ENCODE results near the gene JPH2. TPM values are rescaled to one million over a fixed set of nuclear protein-coding genes. Genes with fewer than 3 reads are reported as not detected.

The JPH2 gene
- total and polyA plus RNA-seq, 10 of the 15 experiments (the other 5 are each of a cell fraction or from before 2014, with no cell fraction given): 0.16 TPM; not detected in 9

DNA sequence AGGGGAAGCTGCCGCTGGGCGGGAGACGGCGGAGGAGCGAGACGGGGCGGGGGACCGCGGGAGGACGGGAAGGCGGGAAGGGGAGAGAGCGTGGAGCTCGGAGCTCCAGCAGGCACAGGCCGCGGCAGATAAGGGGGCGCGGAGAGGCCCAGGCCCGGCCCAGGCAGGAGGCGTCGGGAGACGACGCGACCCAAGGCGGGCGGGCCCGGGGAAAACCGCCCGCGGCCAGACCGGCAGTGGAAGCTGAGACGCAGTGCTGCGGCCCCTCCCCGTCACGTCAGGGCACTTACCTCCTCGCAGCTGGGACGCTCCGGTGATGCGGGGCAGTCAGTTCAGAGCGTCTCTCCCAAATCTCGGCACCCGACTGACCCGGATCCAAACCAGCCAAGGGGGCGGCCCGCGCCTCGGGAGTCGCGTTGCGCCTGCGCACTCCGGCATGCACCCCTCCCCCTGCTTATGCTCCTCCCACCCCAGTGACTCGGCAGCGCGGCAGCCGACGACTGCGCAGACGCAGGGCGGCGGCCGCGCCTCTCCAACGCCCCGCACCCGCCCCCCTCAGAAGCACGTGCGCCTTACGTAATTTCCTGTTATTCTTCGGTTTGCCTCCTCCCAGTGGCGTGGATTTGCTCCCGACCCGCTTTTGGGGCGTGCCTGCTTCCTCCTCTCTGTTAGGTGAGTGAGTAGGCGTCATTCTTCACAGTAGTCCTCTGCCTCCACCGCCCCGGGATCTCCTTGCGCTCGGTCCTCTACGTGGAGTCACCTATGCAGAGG, 23.6 kb upstream of the JPH2 start, which contains the start of gene OSER1 (continued):
- 0 out of 4 replicates have a peak, but pooled peaks have one; percentile 27 to 44 for TF ChIP-seq EP300 (IDR thresholded peaks at IDR 0.05; ENCODE audit: borderline replicate concordance in 1 of 2, control insufficient read depth in 1 of 2, low read depth in 2 of 2, low read length in 2 of 2)
- TF ChIP-seq, protein P1, sequence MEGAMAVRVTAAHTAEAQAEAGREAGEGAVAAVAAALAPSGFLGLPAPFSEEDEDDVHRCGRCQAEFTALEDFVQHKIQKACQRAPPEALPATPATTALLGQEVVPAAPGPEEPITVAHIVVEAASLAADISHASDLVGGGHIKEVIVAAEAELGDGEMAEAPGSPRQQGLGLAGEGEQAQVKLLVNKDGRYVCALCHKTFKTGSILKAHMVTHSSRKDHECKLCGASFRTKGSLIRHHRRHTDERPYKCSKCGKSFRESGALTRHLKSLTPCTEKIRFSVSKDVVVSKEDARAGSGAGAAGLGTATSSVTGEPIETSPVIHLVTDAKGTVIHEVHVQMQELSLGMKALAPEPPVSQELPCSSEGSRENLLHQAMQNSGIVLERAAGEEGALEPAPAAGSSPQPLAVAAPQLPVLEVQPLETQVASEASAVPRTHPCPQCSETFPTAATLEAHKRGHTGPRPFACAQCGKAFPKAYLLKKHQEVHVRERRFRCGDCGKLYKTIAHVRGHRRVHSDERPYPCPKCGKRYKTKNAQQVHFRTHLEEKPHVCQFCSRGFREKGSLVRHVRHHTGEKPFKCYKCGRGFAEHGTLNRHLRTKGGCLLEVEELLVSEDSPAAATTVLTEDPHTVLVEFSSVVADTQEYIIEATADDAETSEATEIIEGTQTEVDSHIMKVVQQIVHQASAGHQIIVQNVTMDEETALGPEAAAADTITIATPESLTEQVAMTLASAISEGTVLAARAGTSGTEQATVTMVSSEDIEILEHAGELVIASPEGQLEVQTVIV (IDR thresholded peaks at IDR 0.05; ENCODE audit: borderline replicate concordance, partially characterized antibody): no peak
- TF ChIP-seq, protein P2, sequence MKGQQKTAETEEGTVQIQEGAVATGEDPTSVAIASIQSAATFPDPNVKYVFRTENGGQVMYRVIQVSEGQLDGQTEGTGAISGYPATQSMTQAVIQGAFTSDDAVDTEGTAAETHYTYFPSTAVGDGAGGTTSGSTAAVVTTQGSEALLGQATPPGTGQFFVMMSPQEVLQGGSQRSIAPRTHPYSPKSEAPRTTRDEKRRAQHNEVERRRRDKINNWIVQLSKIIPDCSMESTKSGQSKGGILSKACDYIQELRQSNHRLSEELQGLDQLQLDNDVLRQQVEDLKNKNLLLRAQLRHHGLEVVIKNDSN (IDR thresholded peaks at IDR 0.05; ENCODE audit: borderline replicate concordance, extremely low read length, insufficient read depth, low read depth, low read length): peak; percentile 83
- TF ChIP-seq, protein P3, sequence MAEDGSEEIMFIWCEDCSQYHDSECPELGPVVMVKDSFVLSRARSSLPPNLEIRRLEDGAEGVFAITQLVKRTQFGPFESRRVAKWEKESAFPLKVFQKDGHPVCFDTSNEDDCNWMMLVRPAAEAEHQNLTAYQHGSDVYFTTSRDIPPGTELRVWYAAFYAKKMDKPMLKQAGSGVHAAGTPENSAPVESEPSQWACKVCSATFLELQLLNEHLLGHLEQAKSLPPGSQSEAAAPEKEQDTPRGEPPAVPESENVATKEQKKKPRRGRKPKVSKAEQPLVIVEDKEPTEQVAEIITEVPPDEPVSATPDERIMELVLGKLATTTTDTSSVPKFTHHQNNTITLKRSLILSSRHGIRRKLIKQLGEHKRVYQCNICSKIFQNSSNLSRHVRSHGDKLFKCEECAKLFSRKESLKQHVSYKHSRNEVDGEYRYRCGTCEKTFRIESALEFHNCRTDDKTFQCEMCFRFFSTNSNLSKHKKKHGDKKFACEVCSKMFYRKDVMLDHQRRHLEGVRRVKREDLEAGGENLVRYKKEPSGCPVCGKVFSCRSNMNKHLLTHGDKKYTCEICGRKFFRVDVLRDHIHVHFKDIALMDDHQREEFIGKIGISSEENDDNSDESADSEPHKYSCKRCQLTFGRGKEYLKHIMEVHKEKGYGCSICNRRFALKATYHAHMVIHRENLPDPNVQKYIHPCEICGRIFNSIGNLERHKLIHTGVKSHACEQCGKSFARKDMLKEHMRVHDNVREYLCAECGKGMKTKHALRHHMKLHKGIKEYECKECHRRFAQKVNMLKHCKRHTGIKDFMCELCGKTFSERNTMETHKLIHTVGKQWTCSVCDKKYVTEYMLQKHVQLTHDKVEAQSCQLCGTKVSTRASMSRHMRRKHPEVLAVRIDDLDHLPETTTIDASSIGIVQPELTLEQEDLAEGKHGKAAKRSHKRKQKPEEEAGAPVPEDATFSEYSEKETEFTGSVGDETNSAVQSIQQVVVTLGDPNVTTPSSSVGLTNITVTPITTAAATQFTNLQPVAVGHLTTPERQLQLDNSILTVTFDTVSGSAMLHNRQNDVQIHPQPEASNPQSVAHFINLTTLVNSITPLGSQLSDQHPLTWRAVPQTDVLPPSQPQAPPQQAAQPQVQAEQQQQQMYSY (CRISPR knock-in tag; IDR thresholded peaks at IDR 0.05): no peak
- TF ChIP-seq ZBTB40 (IDR thresholded peaks at IDR 0.05; ENCODE audit: borderline replicate concordance): peak; percentile 72; the same call in 1 of the 2 replicates
- no peak for TF ChIP-seq CHD1 (IDR thresholded peaks at IDR 0.05; ENCODE audit: low read depth, low read length)
- TF ChIP-seq TAF1 (IDR thresholded peaks at IDR 0.05; ENCODE audit: borderline replicate concordance, low read depth, low read length): peak; percentile 75
- peak; percentile 86 for TF ChIP-seq POLR2AphosphoS5 (IDR thresholded peaks at IDR 0.05; ENCODE audit: low read length)
- peak; percentile 80 for TF ChIP-seq POLR2A (IDR thresholded peaks at IDR 0.05; ENCODE audit: low read depth, low read length)
- TF ChIP-seq, protein P4, sequence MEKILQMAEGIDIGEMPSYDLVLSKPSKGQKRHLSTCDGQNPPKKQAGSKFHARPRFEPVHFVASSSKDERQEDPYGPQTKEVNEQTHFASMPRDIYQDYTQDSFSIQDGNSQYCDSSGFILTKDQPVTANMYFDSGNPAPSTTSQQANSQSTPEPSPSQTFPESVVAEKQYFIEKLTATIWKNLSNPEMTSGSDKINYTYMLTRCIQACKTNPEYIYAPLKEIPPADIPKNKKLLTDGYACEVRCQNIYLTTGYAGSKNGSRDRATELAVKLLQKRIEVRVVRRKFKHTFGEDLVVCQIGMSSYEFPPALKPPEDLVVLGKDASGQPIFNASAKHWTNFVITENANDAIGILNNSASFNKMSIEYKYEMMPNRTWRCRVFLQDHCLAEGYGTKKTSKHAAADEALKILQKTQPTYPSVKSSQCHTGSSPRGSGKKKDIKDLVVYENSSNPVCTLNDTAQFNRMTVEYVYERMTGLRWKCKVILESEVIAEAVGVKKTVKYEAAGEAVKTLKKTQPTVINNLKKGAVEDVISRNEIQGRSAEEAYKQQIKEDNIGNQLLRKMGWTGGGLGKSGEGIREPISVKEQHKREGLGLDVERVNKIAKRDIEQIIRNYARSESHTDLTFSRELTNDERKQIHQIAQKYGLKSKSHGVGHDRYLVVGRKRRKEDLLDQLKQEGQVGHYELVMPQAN (conservative IDR thresholded peaks at IDR 0.05): peak; percentile 67
- TF ChIP-seq IKZF2 (IDR thresholded peaks at IDR 0.05): peak in 1 of 2 experiments; percentile 29; a peak in 3 of 4 replicates
- no peak for TF ChIP-seq SREBF1 (IDR thresholded peaks at IDR 0.05; ENCODE audit: low read length)
- TF ChIP-seq SUZ12 (IDR thresholded peaks at IDR 0.05; ENCODE audit: unreplicated experiment): no peak
- no peak for TF ChIP-seq PML (IDR thresholded peaks at IDR 0.05; ENCODE audit: low read length)

Data from GM12878 (cell line).